Glutamatergic neuron (in vitro differentiated cells): ENCODE measurements around the gene ZNF91. TPM values are rescaled to one million over a fixed set of nuclear protein-coding genes. Genes with fewer than 3 reads are reported as not detected.
"Not testable (repeated sequence)": the region's sequence is repeated elsewhere in the genome, so short reads cannot be mapped to it uniquely, and the experiment has no call there.

Experiments
- DNase-seq: peaks from one replicate; pipeline ENCODE4 v3.0.0; 2022
- H3K27ac Mint-ChIP-seq: one replicate; pipeline ENCODE4 v1.8.0; 2020; ENCODE audit warnings: mild to moderate bottlenecking, mixed read lengths, inconsistent platforms; ENCODE audit not compliant: unreplicated experiment
- H3K27me3 Mint-ChIP-seq: one replicate; pipeline ENCODE4 v1.8.0; 2020; ENCODE audit warnings: mild to moderate bottlenecking, moderate library complexity, mixed read lengths, inconsistent platforms; ENCODE audit not compliant: unreplicated experiment
- H3K36me3 Mint-ChIP-seq: one replicate; pipeline ENCODE4 v1.8.0; 2020; ENCODE audit warnings: mild to moderate bottlenecking, mixed read lengths, inconsistent platforms; ENCODE audit not compliant: unreplicated experiment
- H3K4me1 Mint-ChIP-seq: one replicate; pipeline ENCODE4 v1.8.0; 2020; ENCODE audit warnings: mild to moderate bottlenecking, low read depth, mixed read lengths, inconsistent platforms; ENCODE audit not compliant: unreplicated experiment
- H3K4me3 Mint-ChIP-seq: one replicate; pipeline ENCODE4 v1.8.0; 2020; ENCODE audit warnings: mild to moderate bottlenecking, mixed read lengths, inconsistent platforms; ENCODE audit not compliant: unreplicated experiment
- H3K9me3 Mint-ChIP-seq: one replicate; pipeline ENCODE4 v1.8.0; 2020; ENCODE audit warnings: mild to moderate bottlenecking, moderate library complexity, mixed read lengths, inconsistent platforms; ENCODE audit not compliant: unreplicated experiment
- CTCF ChIP-seq: fragments of 200-600 bp; sonication (generic); IDR thresholded peaks from one replicate; pipeline ENCODE4 v1.5.0; 2021; ENCODE audit not compliant: partially characterized antibody, unreplicated experiment
- total RNA-seq: library from RNA; stranded (reverse); fragmentation: NEBNext Ultra II Directional; extraction: Animal tissue kit (Norgen Biotek cat#: 25700); gene quantifications from one replicate; pipeline ENCODE4 v1.2.1, GENCODE V29; 2021; ENCODE audit not compliant: unreplicated experiment

Gene ZNF91
- total RNA-seq, 1 donor from 2014 or later, result 160 TPM

- Mint-ChIP-seq H3K36me3 (peaks cover 23% of the 10 kb centered on the region), H3K27ac (no peak overlapping the region)
Observed at GRCh38 chr19:23310729-23311211, 84.5 kb downstream of the ZNF91 start.

GRCh38 chr19:23309926-23310325 lies 85.3 kb downstream of the ZNF91 start:
- peaks cover 23% of the 10 kb centered on the region for H3K36me3 Mint-ChIP-seq
- no peak for TF ChIP-seq CTCF
- H3K9me3 Mint-ChIP-seq, result peaks cover 1% of the 10 kb centered on the region
- H3K27ac Mint-ChIP-seq, result no peak overlapping the region
- H3K27me3 Mint-ChIP-seq, result peaks cover 4% of the 10 kb centered on the region
- no peak for DNase-seq
- H3K4me1 Mint-ChIP-seq, result no peaks in the 10 kb centered on the region
- no peak overlapping the region for H3K4me3 Mint-ChIP-seq

More at GRCh38 chr19:23310729-23311211, 84.5 kb downstream of the ZNF91 start:
- peaks cover 1% of the 10 kb centered on the region for H3K9me3 Mint-ChIP-seq
- no peak overlapping the region for H3K4me3 Mint-ChIP-seq
- no peak for TF ChIP-seq CTCF
- peaks cover 6% of the 10 kb centered on the region for H3K27me3 Mint-ChIP-seq
- no peak for DNase-seq
- no peaks in the 10 kb centered on the region for H3K4me1 Mint-ChIP-seq

- TF ChIP-seq CTCF, result no peak
- Mint-ChIP-seq H3K9me3 (peaks cover 7% of the 10 kb centered on the region), H3K27me3 (peaks cover 4% of the 10 kb centered on the region), H3K27ac (no peak overlapping the region), H3K36me3 (peaks cover 24% of the 10 kb centered on the region), H3K4me1 (no peaks in the 10 kb centered on the region), H3K4me3 (no peak overlapping the region)
- DNase-seq, result no peak
Observed at GRCh38 chr19:23305555-23305954, 89.7 kb downstream of the ZNF91 start.

GRCh38 chr19:23304238-23304637 lies 91.0 kb downstream of the ZNF91 start:
- Mint-ChIP-seq H3K4me1 (no peaks in the 10 kb centered on the region), H3K36me3 (peaks cover 24% of the 10 kb centered on the region), H3K9me3 (peaks cover 7% of the 10 kb centered on the region), H3K4me3 (no peak overlapping the region), H3K27me3 (peaks cover 2% of the 10 kb centered on the region), H3K27ac (no peak overlapping the region)
- TF ChIP-seq CTCF, result no peak
- no peak for DNase-seq

GRCh38 chr19:23294141-23294540 lies 101.1 kb downstream of the ZNF91 start:
- Mint-ChIP-seq H3K4me1 (no peaks in the 10 kb centered on the region), H3K27me3 (no peaks in the 10 kb centered on the region), H3K4me3 (no peak overlapping the region), H3K36me3 (peaks cover 5% of the 10 kb centered on the region), H3K27ac (no peak overlapping the region), H3K9me3 (no peaks in the 10 kb centered on the region)
- TF ChIP-seq CTCF, result no peak
- no peak for DNase-seq

GRCh38 chr19:23289966-23290365 lies 105.3 kb downstream of the ZNF91 start:
- H3K4me3 Mint-ChIP-seq, DNase-seq, H3K9me3 Mint-ChIP-seq, H3K27me3 Mint-ChIP-seq, H3K4me1 Mint-ChIP-seq, H3K27ac Mint-ChIP-seq: not testable (repeated sequence)
- peaks cover 15% of the 10 kb centered on the region for H3K36me3 Mint-ChIP-seq
